ENCODE measurements around the gene PHETA1.

PHETA1 gene

DNA sequence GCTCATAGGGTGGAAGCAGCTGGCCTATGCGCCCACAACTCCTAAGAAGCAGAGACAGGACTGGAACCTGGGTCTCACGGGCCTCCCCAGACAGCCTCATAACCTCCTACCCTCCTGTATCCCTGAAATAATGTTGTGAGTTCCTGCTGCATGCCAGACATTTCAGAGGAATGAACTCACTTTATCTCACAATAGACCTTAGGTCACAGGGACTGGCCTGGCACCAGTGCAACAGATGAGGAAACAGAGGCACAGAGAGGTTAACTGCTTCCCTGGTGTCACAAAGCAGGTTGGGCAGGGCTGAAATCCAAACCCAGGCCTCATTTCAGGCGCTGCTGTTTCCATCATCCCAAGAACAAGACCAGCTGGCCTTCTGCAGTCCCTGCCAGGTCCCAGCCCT, 5.3 kb downstream of the PHETA1 start:
- TF ChIP-seq, protein P1, sequence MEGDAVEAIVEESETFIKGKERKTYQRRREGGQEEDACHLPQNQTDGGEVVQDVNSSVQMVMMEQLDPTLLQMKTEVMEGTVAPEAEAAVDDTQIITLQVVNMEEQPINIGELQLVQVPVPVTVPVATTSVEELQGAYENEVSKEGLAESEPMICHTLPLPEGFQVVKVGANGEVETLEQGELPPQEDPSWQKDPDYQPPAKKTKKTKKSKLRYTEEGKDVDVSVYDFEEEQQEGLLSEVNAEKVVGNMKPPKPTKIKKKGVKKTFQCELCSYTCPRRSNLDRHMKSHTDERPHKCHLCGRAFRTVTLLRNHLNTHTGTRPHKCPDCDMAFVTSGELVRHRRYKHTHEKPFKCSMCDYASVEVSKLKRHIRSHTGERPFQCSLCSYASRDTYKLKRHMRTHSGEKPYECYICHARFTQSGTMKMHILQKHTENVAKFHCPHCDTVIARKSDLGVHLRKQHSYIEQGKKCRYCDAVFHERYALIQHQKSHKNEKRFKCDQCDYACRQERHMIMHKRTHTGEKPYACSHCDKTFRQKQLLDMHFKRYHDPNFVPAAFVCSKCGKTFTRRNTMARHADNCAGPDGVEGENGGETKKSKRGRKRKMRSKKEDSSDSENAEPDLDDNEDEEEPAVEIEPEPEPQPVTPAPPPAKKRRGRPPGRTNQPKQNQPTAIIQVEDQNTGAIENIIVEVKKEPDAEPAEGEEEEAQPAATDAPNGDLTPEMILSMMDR (IDR thresholded peaks at IDR 0.05), result no peak
- no peak for TF ChIP-seq ZFX (IDR thresholded peaks at IDR 0.05; ENCODE audit: borderline replicate concordance)
- no peak overlapping the region for H3K27ac ChIP-seq

DNA sequence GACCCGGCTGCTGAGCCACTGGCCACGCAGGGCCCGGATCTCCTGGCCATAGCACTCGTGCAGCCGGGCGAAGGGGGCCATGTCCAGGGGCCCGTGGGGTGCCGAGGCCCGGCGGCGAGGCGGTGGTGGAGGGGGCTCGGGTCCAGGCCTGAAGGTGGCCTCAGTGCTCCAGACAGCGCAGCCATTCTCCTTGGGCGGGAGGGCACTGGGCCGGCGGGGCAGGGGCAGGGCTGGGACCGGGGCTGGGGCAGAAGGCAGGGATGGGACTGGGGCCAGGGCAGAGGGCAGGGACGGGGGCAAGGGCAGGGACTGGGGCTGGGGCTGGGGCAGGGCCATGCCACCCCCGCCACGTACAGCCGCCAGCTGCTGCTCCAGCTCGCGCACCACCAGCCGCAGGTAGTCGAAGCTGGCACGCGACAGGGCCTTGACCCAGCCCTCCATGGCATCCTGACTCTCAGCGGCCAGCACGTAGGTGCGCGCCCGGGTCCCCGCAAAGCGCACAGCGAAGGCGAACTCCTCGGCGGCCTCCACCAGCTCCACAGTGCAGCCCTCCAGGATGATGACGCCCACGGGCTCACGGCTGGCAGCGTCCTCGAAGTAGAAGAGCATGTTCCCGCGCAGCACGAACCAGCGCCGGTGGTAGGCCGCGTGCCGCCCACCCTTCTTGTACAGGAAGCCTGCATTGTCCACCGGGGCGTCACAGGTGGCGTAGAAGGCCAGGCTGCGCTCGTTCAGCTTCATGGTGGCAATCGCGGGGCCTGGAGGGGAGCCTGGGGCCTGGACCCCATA, 6.0 kb downstream of the PHETA1 start:
- no peak overlapping the region for H3K27ac ChIP-seq

DNA sequence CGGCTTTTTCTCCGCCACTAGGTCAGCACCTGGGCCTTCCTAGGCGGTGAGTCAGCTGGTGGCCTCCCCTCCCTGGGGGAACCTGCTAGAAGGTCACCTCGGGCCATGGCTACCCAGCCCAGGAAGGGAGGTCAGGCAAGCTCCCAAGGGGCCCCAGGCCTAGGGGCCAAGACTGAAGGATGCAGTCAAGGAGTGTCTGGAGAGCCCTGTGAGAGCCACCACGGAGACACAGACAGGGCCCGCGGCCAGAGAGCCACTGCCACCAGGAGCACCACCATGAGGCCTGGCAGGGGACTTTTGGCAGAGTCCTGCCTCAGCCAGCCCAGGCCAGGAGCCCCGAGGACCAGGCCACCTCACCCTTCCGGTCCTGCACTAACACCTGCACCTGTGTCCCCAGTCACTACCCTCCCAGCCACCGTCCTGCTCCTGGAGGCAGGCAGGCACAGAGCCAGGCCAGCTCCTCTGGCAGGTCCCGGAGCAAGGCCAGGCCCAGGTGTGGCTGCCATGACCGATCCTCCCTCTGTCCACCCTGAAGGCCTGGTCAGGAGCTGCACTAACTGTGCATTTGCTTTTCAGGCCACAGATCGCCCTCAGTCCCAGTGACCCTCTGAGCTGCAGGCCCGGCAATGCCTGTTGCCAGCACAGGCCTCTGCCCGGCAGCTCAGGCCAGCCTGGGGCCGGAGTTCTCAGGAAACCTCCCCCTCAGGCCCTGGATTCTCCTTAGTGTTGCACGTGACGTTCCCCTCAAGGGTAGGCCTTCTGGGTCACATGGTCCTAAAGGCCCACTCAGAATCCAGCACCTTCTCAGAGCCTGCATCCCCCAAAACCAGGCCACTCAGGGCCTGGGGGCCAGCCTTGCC, 6.9 kb downstream of the PHETA1 start:
- no peak overlapping the region for H3K27ac ChIP-seq
- TF ChIP-seq, protein P1 (IDR thresholded peaks at IDR 0.05), result no peak
- TF ChIP-seq ZFX (IDR thresholded peaks at IDR 0.05; ENCODE audit: borderline replicate concordance), result no peak

More for the DNA sequence above, 6.0 kb downstream of the PHETA1 start:
- no peak for TF ChIP-seq ZFX (IDR thresholded peaks at IDR 0.05; ENCODE audit: borderline replicate concordance)
- TF ChIP-seq, protein P1 (IDR thresholded peaks at IDR 0.05), result no peak

GRCh38 chr12:111361073-111361716, 7.7 kb downstream of the PHETA1 start:
- H3K27ac ChIP-seq, result no peak overlapping the region
- TF ChIP-seq ZFX (IDR thresholded peaks at IDR 0.05; ENCODE audit: borderline replicate concordance), result no peak

DNA sequence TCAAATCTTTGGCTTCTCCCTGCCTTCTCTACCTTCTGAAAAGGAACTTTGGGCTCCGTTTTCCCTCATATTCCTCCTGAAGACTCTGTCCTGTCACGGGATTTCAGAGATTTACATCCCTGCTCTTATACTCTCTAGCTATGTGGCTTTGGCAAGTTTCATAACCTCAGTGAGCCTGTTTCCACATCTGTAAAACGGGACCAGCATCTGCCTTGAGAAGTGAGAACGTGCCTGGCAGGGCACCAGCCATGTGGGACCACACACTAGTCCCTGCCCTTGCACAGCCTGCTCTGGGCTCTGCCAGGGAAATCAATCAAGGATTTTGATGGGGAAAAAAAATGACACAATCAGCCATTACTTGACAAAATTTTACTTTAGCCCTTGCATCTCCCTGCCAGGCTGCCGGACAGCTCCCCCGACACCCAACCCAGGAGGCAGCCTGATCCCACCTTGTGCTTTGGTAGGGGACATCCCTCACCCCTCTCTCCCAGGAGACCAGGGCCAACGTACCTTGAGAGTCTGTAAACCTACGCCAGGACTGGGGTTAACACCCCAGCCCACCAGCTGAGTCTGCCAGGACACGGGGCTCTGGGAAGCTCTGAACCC, 8.5 kb downstream of the PHETA1 start:
- H3K27ac ChIP-seq, result no peak overlapping the region
- TF ChIP-seq, protein P1 (IDR thresholded peaks at IDR 0.05), result no peak
- no peak for TF ChIP-seq ZFX (IDR thresholded peaks at IDR 0.05; ENCODE audit: borderline replicate concordance)

GRCh38 chr12:111359914-111360276, 9.0 kb downstream of the PHETA1 start:
- TF ChIP-seq, protein P1 (IDR thresholded peaks at IDR 0.05), result no peak
- TF ChIP-seq ZFX (IDR thresholded peaks at IDR 0.05; ENCODE audit: borderline replicate concordance), result no peak
- no peak overlapping the region; the same call in 1 of the 2 replicates for H3K27ac ChIP-seq

DNA sequence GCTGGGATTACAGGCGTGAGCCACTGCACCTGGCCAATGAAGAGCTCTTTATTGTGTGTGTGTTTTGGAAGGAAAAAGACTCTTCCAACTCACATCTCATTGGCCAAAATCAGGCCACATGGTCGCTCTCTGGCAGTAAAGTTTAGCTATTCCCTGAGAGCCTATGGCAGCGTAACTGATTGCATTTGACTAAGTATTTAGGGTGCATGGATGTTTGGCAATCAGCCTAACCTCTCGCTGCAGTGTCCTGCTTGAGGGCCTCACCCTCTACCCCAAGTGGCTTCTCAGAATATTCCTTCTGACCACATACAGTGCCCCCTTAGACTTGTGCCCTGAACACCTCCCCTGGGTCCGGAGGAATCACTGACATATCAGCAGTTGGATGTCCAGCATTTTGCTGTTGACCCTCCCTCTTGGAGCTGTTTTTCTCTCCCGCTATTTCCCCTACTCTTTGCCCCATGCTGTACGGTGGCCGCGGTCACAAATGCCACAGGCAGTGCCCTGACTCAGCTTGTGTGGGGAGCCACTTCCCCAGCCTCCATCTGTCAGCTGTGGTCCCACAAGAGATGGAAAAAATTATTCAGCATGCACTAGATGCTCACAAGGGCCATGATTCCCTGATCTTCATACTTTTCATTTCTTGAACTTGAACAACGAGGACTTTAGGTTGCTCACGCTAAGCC, 9.5 kb downstream of the PHETA1 start:
- no peak overlapping the region; the same call in 1 of the 2 replicates for H3K27ac ChIP-seq
- TF ChIP-seq, protein P1 (IDR thresholded peaks at IDR 0.05), result no peak
- no peak for TF ChIP-seq ZFX (IDR thresholded peaks at IDR 0.05; ENCODE audit: borderline replicate concordance)
